ENCODE results near the gene SLIT1.

DNA sequence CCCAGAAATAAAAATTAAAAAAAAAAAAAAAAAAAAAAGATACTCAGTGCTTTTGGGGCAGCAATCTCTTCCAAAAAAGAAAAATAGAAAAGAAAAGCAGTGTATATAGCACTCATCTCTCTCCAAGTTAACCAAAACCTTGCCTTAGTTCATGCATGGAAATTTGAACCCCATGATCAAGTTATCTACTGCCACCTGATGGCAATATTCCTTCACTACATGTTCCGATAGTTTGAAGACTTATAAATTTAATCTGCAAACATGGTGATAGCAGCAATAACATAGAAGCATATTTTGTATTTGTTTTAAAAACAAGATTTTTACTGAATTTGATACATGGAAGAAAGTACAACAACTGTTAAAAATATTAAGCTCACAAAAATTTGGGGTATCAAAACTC lies 48.6 kb upstream of the SLIT1 start:
- TF ChIP-seq, protein P1, sequence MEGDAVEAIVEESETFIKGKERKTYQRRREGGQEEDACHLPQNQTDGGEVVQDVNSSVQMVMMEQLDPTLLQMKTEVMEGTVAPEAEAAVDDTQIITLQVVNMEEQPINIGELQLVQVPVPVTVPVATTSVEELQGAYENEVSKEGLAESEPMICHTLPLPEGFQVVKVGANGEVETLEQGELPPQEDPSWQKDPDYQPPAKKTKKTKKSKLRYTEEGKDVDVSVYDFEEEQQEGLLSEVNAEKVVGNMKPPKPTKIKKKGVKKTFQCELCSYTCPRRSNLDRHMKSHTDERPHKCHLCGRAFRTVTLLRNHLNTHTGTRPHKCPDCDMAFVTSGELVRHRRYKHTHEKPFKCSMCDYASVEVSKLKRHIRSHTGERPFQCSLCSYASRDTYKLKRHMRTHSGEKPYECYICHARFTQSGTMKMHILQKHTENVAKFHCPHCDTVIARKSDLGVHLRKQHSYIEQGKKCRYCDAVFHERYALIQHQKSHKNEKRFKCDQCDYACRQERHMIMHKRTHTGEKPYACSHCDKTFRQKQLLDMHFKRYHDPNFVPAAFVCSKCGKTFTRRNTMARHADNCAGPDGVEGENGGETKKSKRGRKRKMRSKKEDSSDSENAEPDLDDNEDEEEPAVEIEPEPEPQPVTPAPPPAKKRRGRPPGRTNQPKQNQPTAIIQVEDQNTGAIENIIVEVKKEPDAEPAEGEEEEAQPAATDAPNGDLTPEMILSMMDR (IDR thresholded peaks at IDR 0.05; ENCODE audit: insufficient read depth, low read depth, low read length), result peak; percentile 67
- TF ChIP-seq EZH2 (IDR thresholded peaks at IDR 0.05; ENCODE audit: insufficient read depth, low read length), result no peak
